GM13976 (cell line): ENCODE measurements around the gene CACNB2.
A peak's percentile ranks its signal among the peaks of the same experiment; 100 is the strongest.

Experiments
- DNase-seq: peaks from one replicate; pipeline ENCODE4 v3.0.0; 2012; ENCODE audit warnings: low spot score
- in situ Hi-C: fragments of 300-500 bp; cut with MboI; formaldehyde crosslinking; loops from one replicate; pipeline ENCODE4 v1.12.0; 2022; ENCODE audit warnings: low sequenced_read_pairs, mixed read lengths, inconsistent platforms; ENCODE audit not compliant: unreplicated experiment
- TF ChIP-seq, protein P1 (sequence below): IDR thresholded peaks from 2 replicates; pipeline ENCODE4 v1.5.1; 2012; ENCODE audit warnings: borderline replicate concordance, mild to moderate bottlenecking; ENCODE audit not compliant: insufficient read depth; ENCODE audit errors: extremely low read depth, missing control alignments, control extremely low read depth

The CACNB2 gene

DNA sequence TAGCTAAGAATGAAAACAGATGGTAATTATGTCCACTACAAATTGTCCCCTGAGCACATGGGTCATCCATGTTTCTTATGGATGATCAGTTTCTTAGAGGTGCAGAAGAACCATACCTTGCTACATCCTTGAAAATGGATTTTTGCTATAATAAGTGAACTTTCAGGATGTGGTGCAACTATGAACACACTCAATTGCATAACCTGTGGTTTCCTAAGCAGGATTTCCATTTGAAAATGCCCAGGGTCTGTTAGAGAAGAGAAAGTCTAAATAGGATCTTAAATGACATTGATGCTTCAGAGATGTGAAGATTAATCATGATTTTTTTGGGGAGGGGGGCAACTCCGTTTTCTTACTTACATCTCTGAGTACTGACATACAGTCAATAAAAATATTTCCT lies 39.6 kb upstream of the CACNB2 start:
- TF ChIP-seq, protein P1, sequence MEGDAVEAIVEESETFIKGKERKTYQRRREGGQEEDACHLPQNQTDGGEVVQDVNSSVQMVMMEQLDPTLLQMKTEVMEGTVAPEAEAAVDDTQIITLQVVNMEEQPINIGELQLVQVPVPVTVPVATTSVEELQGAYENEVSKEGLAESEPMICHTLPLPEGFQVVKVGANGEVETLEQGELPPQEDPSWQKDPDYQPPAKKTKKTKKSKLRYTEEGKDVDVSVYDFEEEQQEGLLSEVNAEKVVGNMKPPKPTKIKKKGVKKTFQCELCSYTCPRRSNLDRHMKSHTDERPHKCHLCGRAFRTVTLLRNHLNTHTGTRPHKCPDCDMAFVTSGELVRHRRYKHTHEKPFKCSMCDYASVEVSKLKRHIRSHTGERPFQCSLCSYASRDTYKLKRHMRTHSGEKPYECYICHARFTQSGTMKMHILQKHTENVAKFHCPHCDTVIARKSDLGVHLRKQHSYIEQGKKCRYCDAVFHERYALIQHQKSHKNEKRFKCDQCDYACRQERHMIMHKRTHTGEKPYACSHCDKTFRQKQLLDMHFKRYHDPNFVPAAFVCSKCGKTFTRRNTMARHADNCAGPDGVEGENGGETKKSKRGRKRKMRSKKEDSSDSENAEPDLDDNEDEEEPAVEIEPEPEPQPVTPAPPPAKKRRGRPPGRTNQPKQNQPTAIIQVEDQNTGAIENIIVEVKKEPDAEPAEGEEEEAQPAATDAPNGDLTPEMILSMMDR: no peak
- in situ Hi-C loops: loop anchor here (25.0 kb wide), 1 partner anchor 488 kb away; the partner anchor contains the start of gene HACD1
- no peak for DNase-seq

DNA sequence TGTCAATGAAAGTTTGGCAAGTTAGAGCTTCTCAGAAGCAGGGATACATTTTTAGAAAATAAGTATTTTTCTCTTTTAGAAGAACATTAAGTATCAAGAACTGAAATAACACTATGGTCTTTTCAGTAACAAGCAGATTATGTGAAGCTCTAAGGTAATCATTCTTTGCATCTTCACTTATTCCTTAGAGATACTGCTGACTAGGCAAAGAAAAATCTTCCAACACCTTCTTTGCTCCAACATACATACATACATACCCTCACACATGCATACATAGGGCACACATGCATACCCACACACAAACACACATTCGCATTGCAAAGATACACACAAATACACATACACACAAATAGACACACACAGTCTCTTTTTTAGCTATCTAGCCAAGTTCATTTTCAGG lies 37.8 kb upstream of the CACNB2 start:
- TF ChIP-seq, protein P1: no peak
- no peak for DNase-seq
- in situ Hi-C loops: loop anchor here (25.0 kb wide), 1 partner anchor 490 kb away; the partner anchor contains the start of gene HACD1

- in situ Hi-C loops: loop anchor here (25.0 kb wide), 1 partner anchor 492 kb away; the partner anchor contains the start of gene HACD1
- TF ChIP-seq, protein P1: peak; percentile 65
- peak; percentile 35 for DNase-seq
Measured at GRCh38 chr10:18104223-18104872, 35.9 kb upstream of the CACNB2 start.

DNA sequence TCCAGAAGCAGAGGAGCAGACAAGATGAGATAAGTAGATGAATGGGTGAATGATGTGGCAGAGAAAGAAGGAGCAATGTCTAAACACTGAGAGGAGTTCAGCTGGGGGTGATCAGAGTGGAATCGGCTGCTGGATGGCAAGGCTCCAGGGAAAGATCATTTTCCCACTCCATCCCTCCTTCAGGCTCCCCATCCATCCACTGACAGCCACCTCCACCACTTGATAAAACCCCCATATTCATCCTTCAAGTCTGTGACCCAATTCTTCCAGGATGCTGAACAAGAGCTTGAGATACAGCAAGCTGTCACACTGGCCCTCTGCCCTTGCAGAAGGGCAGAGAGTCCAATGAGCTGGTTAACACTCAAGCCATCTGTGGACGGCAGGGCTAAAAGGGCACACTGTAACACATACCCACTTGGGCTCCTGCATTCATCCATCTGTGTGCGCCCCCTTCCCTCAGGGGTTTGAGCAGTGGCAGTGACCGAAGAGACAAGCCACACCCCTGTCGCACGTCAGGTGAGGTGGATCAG lies 30.8 kb upstream of the CACNB2 start:
- in situ Hi-C loops: loop anchor here (25.0 kb wide), 1 partner anchor 497 kb away; the partner anchor contains the start of gene HACD1
- DNase-seq: no peak
- TF ChIP-seq, protein P1: no peak

- in situ Hi-C loops: loop anchor here (25.0 kb wide), 1 partner anchor 502 kb away; the partner anchor contains the start of gene HACD1
- DNase-seq: no peak
- TF ChIP-seq, protein P1: no peak
Measured at GRCh38 chr10:18113881-18114280, 26.3 kb upstream of the CACNB2 start.

- in situ Hi-C loops: loop anchor here (25.0 kb wide), 1 partner anchor 505 kb away; the partner anchor contains the start of gene HACD1
- DNase-seq: no peak
- TF ChIP-seq, protein P1: no peak
Measured at GRCh38 chr10:18117276-18117675, 22.9 kb upstream of the CACNB2 start.
